HepG2 (cell line): ENCODE measurements around the gene PPDPF.

ENCODE experiments used
- ATF7 ChIP-seq, 2 experiments: fragments of 450-650 bp in 1 of 2; sonication (generic) in 1 of 2; formaldehyde crosslinking in 1 of 2; IDR thresholded peaks; 2 replicates each; pipeline versions ENCODE4 v1.4.0 to v1.6.1; 2016 to 2020; ENCODE audit warnings: antibody characterized with exemption in 1 of 2, mild to moderate bottlenecking in 1 of 2, missing genetic modification reagents in 1 of 2
- CHD2 ChIP-seq: IDR thresholded peaks from 2 replicates; pipeline ENCODE4 v1.6.1; 2011; ENCODE audit warnings: low read depth, low read length, improper control_type of control experiment
- CTCF ChIP-seq: sonication (generic); formaldehyde crosslinking; IDR thresholded peaks from 2 replicates; pipeline ENCODE4 v1.5.0; 2020; ENCODE audit warnings: mild to moderate bottlenecking, missing genetic modification reagents, moderate library complexity
- E2F2 ChIP-seq: sonication (generic); formaldehyde crosslinking; IDR thresholded peaks from 2 replicates; pipeline ENCODE4 v1.4.0; 2020; ENCODE audit warnings: missing genetic modification reagents, borderline replicate concordance
- ELK4 ChIP-seq: sonication (generic); formaldehyde crosslinking; IDR thresholded peaks from 2 replicates; pipeline ENCODE4 v1.9.0; 2021; ENCODE audit warnings: missing genetic modification reagents, borderline replicate concordance
- SRF ChIP-seq: IDR thresholded peaks from 2 replicates; pipeline ENCODE4 v1.6.1; 2011; ENCODE audit warnings: mild to moderate bottlenecking, low read depth, low read length, moderate library complexity
- USF2 ChIP-seq, 2 experiments: sonication (generic) in 1 of 2; formaldehyde crosslinking in 1 of 2; IDR thresholded peaks; 2 replicates each; pipeline versions ENCODE4 v1.5.1 to v1.6.1; 2011 to 2020; ENCODE audit warnings: borderline replicate concordance in 1 of 2, low read depth in 1 of 2, low read length in 1 of 2, mild to moderate bottlenecking in 1 of 2, missing genetic modification reagents in 1 of 2, moderate library complexity in 1 of 2

GRCh38 chr20:63473555-63474449 lies 46.8 kb upstream of the PPDPF start:
- TF ChIP-seq USF2 (IDR thresholded peaks at IDR 0.05; ENCODE audit: low read depth, low read length): no peak
- no peak for TF ChIP-seq USF2 (CRISPR knock-in tag; IDR thresholded peaks at IDR 0.05; ENCODE audit: borderline replicate concordance)
- no peak for TF ChIP-seq ATF7 (IDR thresholded peaks at IDR 0.05)
- TF ChIP-seq ATF7 (CRISPR knock-in tag; IDR thresholded peaks at IDR 0.05): no peak
- TF ChIP-seq SRF: no peak
- no peak for TF ChIP-seq CTCF
- TF ChIP-seq ELK4 (CRISPR knock-in tag): no peak
- no peak for TF ChIP-seq CHD2
- no peak for TF ChIP-seq E2F2 (CRISPR knock-in tag)
